Right lobe of liver (tissue), 6 donors: ENCODE measurements around the gene ICE2. TPM values are rescaled to one million over a fixed set of nuclear protein-coding genes. Genes with fewer than 3 reads are reported as not detected.

Experiments
- ATAC-seq, 4 donors: fragments of 200-7000 bp; cut with Tn5 transposase; one replicate each; pipeline ENCODE4 v1.9.1; 2020; ENCODE audit warnings: mild to moderate bottlenecking in 4 of 4, moderate library complexity in 4 of 4
- DNase-seq, 3 donors: peaks; one replicate each; pipeline ENCODE4 v3.0.0-alpha.2; 2020
- H3K27ac ChIP-seq, 3 donors: fragments of 200-600 bp; one replicate each; pipeline ENCODE4 v1.8.0; 2022
- H3K27me3 ChIP-seq, 2 donors: fragments of 200-600 bp; one replicate each; pipeline ENCODE4 v1.8.0; 2022
- H3K36me3 ChIP-seq, 4 donors: fragments of 200-600 bp; sonication (generic) in 1 of 4; one replicate each; pipeline versions ENCODE4 v1.5.1 to v1.8.0; 2017 to 2022; ENCODE audit warnings: control low read depth in 1 of 4
- H3K4me1 ChIP-seq, 4 donors: fragments of 200-600 bp; sonication (generic) in 1 of 4; one replicate each; pipeline versions ENCODE4 v1.5.1 to v1.8.0; 2017 to 2022; ENCODE audit warnings: control low read depth in 1 of 4
- H3K4me3 ChIP-seq, 3 donors: fragments of 200-600 bp; one replicate each; pipeline ENCODE4 v1.8.0; 2022
- H3K9me3 ChIP-seq, 4 donors: fragments of 200-600 bp; sonication (generic) in 1 of 4; one replicate each; pipeline versions ENCODE4 v1.5.1 to v1.8.0; 2017 to 2022; ENCODE audit warnings: control low read depth in 1 of 4
- POLR2A ChIP-seq: fragments of 450-650 bp; IDR thresholded peaks from one replicate; pipeline ENCODE4 v1.6.1; 2017; ENCODE audit warnings: antibody characterized with exemption, mild to moderate bottlenecking
- WGBS: methylation state at CpG from one replicate; pipeline ENCODE4 v1.1.6; 2018; ENCODE audit warnings: low coverage, low lambda C conversion rate; ENCODE audit not compliant: insufficient coverage; ENCODE audit errors: missing lambda C conversion rate; 5-methylcytosine and 5-hydroxymethylcytosine counted together
- intact Hi-C, 2 donors: fragments of 100-400 bp; cut with DNase I; formaldehyde crosslinking; loops; one replicate each; pipeline versions ENCODE4 v1.11.2 to v1.14.1; 2022
- total RNA-seq, 6 experiments: library from RNA; depleted of rRNA in 2 of 6; stranded (reverse); fragments of >200 nt in 2 of 6; fragmentation: NEBNext Ultra II Directional in 3 of 6; extraction: Animal tissue kit (Norgen Biotek cat#: 25700) in 3 of 6; gene quantifications; one replicate each; pipeline versions ENCODE4 v1.1.0 to v1.2.4, GENCODE V29; 2016 to 2023
- TF ChIP-seq, protein P1 (sequence below), 4 donors: fragments of 200-600 bp in 3 of 4; fragments of 450-650 bp in 1 of 4; IDR thresholded peaks; one replicate each; pipeline versions ENCODE4 v1.5.1 to v1.8.0; 2016 to 2022; ENCODE audit warnings: antibody characterized with exemption in 4 of 4, mild to moderate bottlenecking in 2 of 4
- donor health status: DM: no; HTN: yes; CAD: no.
- donor health status: DM: no; HTN: no; CAD: no.
- donor health status: DM: no; HTN: no; CAD: no.
- donor health status: DM: no; HTN: yes; CAD: no.
- donor health status: DM: no; HTN: yes; CAD: no.

The ICE2 gene
- total RNA-seq, 6 experiments from 2014 or later: 13.1 to 31.7 (median 17.6) TPM

- DNase-seq (no peak), ATAC-seq (peak in 1 of 4 donors; percentile 19)
- Histone ChIP-seq H3K27me3 (no peaks in the 10 kb centered on the region), H3K36me3 (peaks cover 0 to 18% (median 6%) of the 10 kb centered on the region in 4 donors), H3K9me3 (no peaks in the 10 kb centered on the region), H3K4me3 (no peak overlapping the region), H3K4me1 (peaks cover 0 to 15% (median 0%) of the 10 kb centered on the region in 4 donors), H3K27ac (no peak overlapping the region)
- intact Hi-C loops: no loop called here
- TF ChIP-seq, protein P1, sequence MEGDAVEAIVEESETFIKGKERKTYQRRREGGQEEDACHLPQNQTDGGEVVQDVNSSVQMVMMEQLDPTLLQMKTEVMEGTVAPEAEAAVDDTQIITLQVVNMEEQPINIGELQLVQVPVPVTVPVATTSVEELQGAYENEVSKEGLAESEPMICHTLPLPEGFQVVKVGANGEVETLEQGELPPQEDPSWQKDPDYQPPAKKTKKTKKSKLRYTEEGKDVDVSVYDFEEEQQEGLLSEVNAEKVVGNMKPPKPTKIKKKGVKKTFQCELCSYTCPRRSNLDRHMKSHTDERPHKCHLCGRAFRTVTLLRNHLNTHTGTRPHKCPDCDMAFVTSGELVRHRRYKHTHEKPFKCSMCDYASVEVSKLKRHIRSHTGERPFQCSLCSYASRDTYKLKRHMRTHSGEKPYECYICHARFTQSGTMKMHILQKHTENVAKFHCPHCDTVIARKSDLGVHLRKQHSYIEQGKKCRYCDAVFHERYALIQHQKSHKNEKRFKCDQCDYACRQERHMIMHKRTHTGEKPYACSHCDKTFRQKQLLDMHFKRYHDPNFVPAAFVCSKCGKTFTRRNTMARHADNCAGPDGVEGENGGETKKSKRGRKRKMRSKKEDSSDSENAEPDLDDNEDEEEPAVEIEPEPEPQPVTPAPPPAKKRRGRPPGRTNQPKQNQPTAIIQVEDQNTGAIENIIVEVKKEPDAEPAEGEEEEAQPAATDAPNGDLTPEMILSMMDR (IDR thresholded peaks at IDR 0.05): no peak
- no peak for TF ChIP-seq POLR2A
- 93% methylated on average over 7 of the region's 12 CpGs for WGBS
These were observed 102.3 kb downstream of the ICE2 start for GRCh38 chr15:60376677-60377095.

GRCh38 chr15:60375306-60375705 lies 103.6 kb downstream of the ICE2 start:
- intact Hi-C loops: no loop called here
- Histone ChIP-seq H3K9me3 (no peaks in the 10 kb centered on the region), H3K4me3 (no peak overlapping the region), H3K27me3 (no peaks in the 10 kb centered on the region), H3K36me3 (peaks cover 0 to 13% (median 6%) of the 10 kb centered on the region in 4 donors), H3K4me1 (peaks cover 0 to 15% (median 0%) of the 10 kb centered on the region in 4 donors), H3K27ac (peak overlapping the region in 1 of 3 donors; percentile 33)
- TF ChIP-seq POLR2A: no peak
- TF ChIP-seq, protein P1 (IDR thresholded peaks at IDR 0.05): no peak
- no peak for DNase-seq
- no peak for ATAC-seq
- 95% methylated on average over 5 of the region's 5 CpGs for WGBS

DNA sequence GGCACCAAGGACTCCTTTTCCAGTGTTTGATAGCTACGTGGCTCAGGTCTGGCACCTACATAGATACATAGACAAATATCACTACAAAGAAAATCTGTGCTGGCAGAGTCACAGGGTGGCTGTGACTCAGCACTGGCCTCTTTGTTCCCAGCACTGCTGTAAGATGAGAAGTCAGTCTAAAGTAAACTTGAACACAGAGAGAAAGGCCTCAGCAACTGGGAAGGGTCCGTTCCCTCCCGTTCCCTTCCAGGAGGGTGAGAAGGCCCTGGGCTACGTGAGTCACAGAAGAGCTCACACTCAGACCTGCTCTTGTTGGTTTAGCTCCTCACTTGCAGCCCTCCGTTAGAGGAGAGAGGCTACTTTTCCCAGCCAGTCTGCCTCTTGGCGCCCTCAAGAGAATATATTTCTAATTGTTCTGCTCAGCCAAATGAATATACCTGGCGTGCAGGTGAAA lies 104.3 kb downstream of the ICE2 start:
- ATAC-seq: peak; percentile 34 to 84 (median 66)
- H3K27me3 ChIP-seq: no peaks in the 10 kb centered on the region
- intact Hi-C loops: no loop called here
- H3K27ac ChIP-seq: peak overlapping the region in 1 of 3 donors; percentile 33
- no peaks in the 10 kb centered on the region for H3K9me3 ChIP-seq
- H3K36me3 ChIP-seq: peaks cover 0 to 13% (median 6%) of the 10 kb centered on the region in 4 donors
- DNase-seq: peak in 1 of 3 donors; percentile 32
- TF ChIP-seq, protein P1 (IDR thresholded peaks at IDR 0.05): no peak
- TF ChIP-seq POLR2A: no peak
- peaks cover 0 to 15% (median 0%) of the 10 kb centered on the region in 4 donors for H3K4me1 ChIP-seq
- 73% methylated on average over 3 of the region's 7 CpGs for WGBS
- no peak overlapping the region for H3K4me3 ChIP-seq

DNA sequence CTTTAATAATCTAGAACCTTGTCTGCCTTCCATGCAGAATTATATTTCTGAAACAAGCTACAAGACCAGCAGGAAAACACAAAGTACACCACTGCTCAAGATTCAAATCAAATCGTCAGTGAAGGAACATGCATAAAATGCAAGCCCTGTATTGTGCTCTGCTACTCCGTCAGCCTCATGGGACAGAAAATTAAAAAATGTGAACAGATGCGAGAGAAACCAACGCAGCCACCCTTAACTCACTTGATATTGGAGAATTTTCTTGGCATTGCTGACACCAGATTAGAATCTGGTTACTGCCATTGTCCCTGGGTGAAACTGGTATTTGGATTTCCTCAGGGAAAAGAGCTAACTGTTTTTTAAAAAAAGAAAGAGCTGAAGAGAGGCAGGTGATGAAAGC lies 104.7 kb downstream of the ICE2 start:
- intact Hi-C loops: no loop called here
- peaks cover 0 to 15% (median 0%) of the 10 kb centered on the region in 4 donors for H3K4me1 ChIP-seq

More for the DNA sequence above, 104.7 kb downstream of the ICE2 start:
- peak overlapping the region in 1 of 3 donors; percentile 33 for H3K27ac ChIP-seq
- DNase-seq (no peak), ATAC-seq (no peak)
- 90% methylated on average over 4 of the region's 4 CpGs for WGBS
- no peak for TF ChIP-seq POLR2A
- TF ChIP-seq, protein P1 (IDR thresholded peaks at IDR 0.05): no peak
- H3K36me3 ChIP-seq: peaks cover 0 to 13% (median 6%) of the 10 kb centered on the region in 4 donors
- no peaks in the 10 kb centered on the region for H3K27me3 ChIP-seq
- no peak overlapping the region for H3K4me3 ChIP-seq
- no peaks in the 10 kb centered on the region for H3K9me3 ChIP-seq
